Measurements from ENCODE around the gene CCL24. TPM values are rescaled to one million over a fixed set of nuclear protein-coding genes. Genes with fewer than 3 reads are reported as not detected.

The CCL24 gene
- total RNA-seq, 1 experiment from 2014 or later, result not detected

- Histone ChIP-seq H3K9me3 (ENCODE audit: control insufficient read depth, insufficient read depth, low read depth, low read length) (no peaks in the 10 kb centered on the region), H3K27me3 (ENCODE audit: control insufficient read depth, insufficient read depth, low read length) (no peaks in the 10 kb centered on the region), H3K36me3 (ENCODE audit: control insufficient read depth, insufficient read depth, low read length) (no peaks in the 10 kb centered on the region), H3K27ac (ENCODE audit: low read length) (no peak overlapping the region), H3K4me3 (ENCODE audit: low read depth in 2 of 2, low read length in 2 of 2) (no peak overlapping the region), H3K4me1 (ENCODE audit: control insufficient read depth, insufficient read depth, low read length) (no peaks in the 10 kb centered on the region)
- intact Hi-C loops (cut with micrococcal nuclease; ENCODE audit: unreplicated experiment), result no loop called here
- no peak for ATAC-seq
- ChIA-PET CTCF (no interaction called here), POLR2A (interaction anchor here (0.6 kb wide), 1 partner anchor 51 kb away, joined by 5 read pairs; no protein-coding TSS in a partner anchor)
- no TSS peak for BruUV-seq (replicated peaks)
- in situ Hi-C loops (cut with HindIII; ENCODE audit: low pct_unique_long_range_greater_than_20kb, low sequenced_read_pairs), result no loop called here
- TF ChIP-seq POLR2AphosphoS5 (IDR thresholded peaks at IDR 0.05; ENCODE audit: low read depth, low read length), result no peak
- TF ChIP-seq SIN3A (IDR thresholded peaks at IDR 0.05; ENCODE audit: borderline replicate concordance, insufficient read depth, low read depth, low read length), result no peak
- DNase-seq (ENCODE audit: low read depth, low spot score), result no peak
Measured at GRCh38 chr7:75811894-75812678, 1.5 kb downstream of the CCL24 start.

DNA sequence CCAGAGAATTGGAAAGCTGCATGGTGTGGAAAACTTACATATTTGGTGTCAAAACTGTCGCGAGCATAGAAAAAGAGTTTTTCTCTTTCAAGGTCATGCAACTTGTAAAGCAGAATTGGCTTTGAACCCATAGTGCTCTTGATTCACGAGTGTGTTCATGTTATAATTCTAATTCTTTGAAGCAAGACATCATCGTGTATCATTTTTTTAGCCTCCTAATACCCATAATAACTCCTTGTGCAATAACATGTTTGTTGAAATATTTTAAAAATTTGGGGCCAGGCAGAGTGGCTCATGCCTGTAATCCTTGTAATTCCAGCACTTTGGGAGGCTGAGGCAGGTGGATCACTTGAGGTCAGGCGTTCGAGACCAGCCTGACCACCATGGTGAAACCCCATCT lies 4.2 kb downstream of the CCL24 start:
- no TSS peak for BruUV-seq (replicated peaks)

More for the DNA sequence above, 4.2 kb downstream of the CCL24 start:
- TF ChIP-seq SIN3A (IDR thresholded peaks at IDR 0.05; ENCODE audit: borderline replicate concordance, insufficient read depth, low read depth, low read length), result no peak
- TF ChIP-seq POLR2AphosphoS5 (IDR thresholded peaks at IDR 0.05; ENCODE audit: low read depth, low read length), result no peak
- TF ChIP-seq CTCF (IDR thresholded peaks at IDR 0.05), result no peak
- TF ChIP-seq, protein P1, sequence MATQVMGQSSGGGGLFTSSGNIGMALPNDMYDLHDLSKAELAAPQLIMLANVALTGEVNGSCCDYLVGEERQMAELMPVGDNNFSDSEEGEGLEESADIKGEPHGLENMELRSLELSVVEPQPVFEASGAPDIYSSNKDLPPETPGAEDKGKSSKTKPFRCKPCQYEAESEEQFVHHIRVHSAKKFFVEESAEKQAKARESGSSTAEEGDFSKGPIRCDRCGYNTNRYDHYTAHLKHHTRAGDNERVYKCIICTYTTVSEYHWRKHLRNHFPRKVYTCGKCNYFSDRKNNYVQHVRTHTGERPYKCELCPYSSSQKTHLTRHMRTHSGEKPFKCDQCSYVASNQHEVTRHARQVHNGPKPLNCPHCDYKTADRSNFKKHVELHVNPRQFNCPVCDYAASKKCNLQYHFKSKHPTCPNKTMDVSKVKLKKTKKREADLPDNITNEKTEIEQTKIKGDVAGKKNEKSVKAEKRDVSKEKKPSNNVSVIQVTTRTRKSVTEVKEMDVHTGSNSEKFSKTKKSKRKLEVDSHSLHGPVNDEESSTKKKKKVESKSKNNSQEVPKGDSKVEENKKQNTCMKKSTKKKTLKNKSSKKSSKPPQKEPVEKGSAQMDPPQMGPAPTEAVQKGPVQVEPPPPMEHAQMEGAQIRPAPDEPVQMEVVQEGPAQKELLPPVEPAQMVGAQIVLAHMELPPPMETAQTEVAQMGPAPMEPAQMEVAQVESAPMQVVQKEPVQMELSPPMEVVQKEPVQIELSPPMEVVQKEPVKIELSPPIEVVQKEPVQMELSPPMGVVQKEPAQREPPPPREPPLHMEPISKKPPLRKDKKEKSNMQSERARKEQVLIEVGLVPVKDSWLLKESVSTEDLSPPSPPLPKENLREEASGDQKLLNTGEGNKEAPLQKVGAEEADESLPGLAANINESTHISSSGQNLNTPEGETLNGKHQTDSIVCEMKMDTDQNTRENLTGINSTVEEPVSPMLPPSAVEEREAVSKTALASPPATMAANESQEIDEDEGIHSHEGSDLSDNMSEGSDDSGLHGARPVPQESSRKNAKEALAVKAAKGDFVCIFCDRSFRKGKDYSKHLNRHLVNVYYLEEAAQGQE (IDR thresholded peaks at IDR 0.05; ENCODE audit: insufficient read depth in 1 of 2, low read depth in 2 of 2, low read length in 1 of 2), result no peak
- TF ChIP-seq TCF7L2 (IDR thresholded peaks at IDR 0.05; ENCODE audit: low read depth, low read length), result no peak
- no peak overlapping the region for H3K4me3 ChIP-seq (ENCODE audit: low read depth in 2 of 2, low read length in 2 of 2)
- in situ Hi-C loops (cut with HindIII; ENCODE audit: low pct_unique_long_range_greater_than_20kb, low sequenced_read_pairs) (no loop called here), intact Hi-C loops (cut with micrococcal nuclease; ENCODE audit: unreplicated experiment) (no loop called here)
- ATAC-seq (no peak), DNase-seq (ENCODE audit: low read depth, low spot score) (no peak)
- H3K27ac ChIP-seq (ENCODE audit: low read length), result no peak overlapping the region
- H3K9me3 ChIP-seq (ENCODE audit: control insufficient read depth, insufficient read depth, low read depth, low read length), result no peaks in the 10 kb centered on the region
- POLR2A ChIA-PET, result no interaction called here
- H3K36me3 ChIP-seq (ENCODE audit: control insufficient read depth, insufficient read depth, low read length), result no peaks in the 10 kb centered on the region
- CTCF ChIA-PET, result no interaction called here
- no peaks in the 10 kb centered on the region for H3K27me3 ChIP-seq (ENCODE audit: control insufficient read depth, insufficient read depth, low read length)
- H3K4me1 ChIP-seq (ENCODE audit: control insufficient read depth, insufficient read depth, low read length), result no peaks in the 10 kb centered on the region
